ENCODE measurements around the gene CMTR2. TPM values are rescaled to one million over a fixed set of nuclear protein-coding genes. Genes with fewer than 3 reads are reported as not detected.

CMTR2 gene
- total RNA-seq, 1 experiment from 2014 or later: 28.8 TPM

Other genes with a start within 250 kb of the CMTR2 start
- gene HYDIN, start 58.7 kb downstream of the CMTR2 start, total RNA-seq (2014; rRNA removed; shearing (Covaris generic)): under 0.01 and 0.39 TPM in 2 replicates
- 1.2 and 3.2 TPM in 2 replicates for gene CALB2, start 69.3 kb upstream of the CMTR2 start, total RNA-seq (2014; rRNA removed; shearing (Covaris generic))
- not detected in 2 replicates for gene TLE7, start 152.7 kb upstream of the CMTR2 start, total RNA-seq (2014; rRNA removed; shearing (Covaris generic))
- gene ZNF23, start 172.8 kb upstream of the CMTR2 start, total RNA-seq (2014; rRNA removed; shearing (Covaris generic)): 9.1 and 10.2 TPM in 2 replicates
- gene ZNF19, start 199.9 kb upstream of the CMTR2 start, total RNA-seq (2014; rRNA removed; shearing (Covaris generic)): 2.2 and 3.8 TPM in 2 replicates
- gene CHST4, start 237.0 kb upstream of the CMTR2 start, total RNA-seq (2014; rRNA removed; shearing (Covaris generic)): not detected in 2 replicates